ENCODE data around the gene SEC22B.
"Not testable (repeated sequence)": the region's sequence is repeated elsewhere in the genome, so short reads cannot be mapped to it uniquely, and the experiment has no call there.

- peak; percentile 6 for TF ChIP-seq POLR2AphosphoS5 (IDR thresholded peaks at IDR 0.05)
- TF ChIP-seq POLR2A (IDR thresholded peaks at IDR 0.05): not testable (repeated sequence)
Measured at GRCh38 chr1:120131611-120132405, 44.5 kb downstream of the SEC22B start.
